Esophagus muscularis mucosa (tissue), 4 donors: ENCODE results near the gene RAB3A.

Source experiments
- EP300 ChIP-seq: sonication (generic); formaldehyde crosslinking; IDR thresholded peaks from one replicate; pipeline ENCODE4 v1.6.1; 2017; ENCODE audit warnings: antibody characterized with exemption
- POLR2A ChIP-seq: fragments of 450-650 bp; IDR thresholded peaks from one replicate; pipeline ENCODE4 v1.6.1; 2017; ENCODE audit warnings: antibody characterized with exemption, moderate library complexity, mild to moderate bottlenecking, low read depth
- TF ChIP-seq, protein P1 (sequence below), 3 experiments: fragments of 200-600 bp in 2 of 3; fragments of 450-650 bp in 1 of 3; sonication (generic) in 2 of 3; IDR thresholded peaks; one replicate each; pipeline ENCODE4 v1.5.1; 2017 to 2019; ENCODE audit warnings: antibody characterized with exemption in 3 of 3, mild to moderate bottlenecking in 2 of 3, moderate library complexity in 1 of 3

DNA sequence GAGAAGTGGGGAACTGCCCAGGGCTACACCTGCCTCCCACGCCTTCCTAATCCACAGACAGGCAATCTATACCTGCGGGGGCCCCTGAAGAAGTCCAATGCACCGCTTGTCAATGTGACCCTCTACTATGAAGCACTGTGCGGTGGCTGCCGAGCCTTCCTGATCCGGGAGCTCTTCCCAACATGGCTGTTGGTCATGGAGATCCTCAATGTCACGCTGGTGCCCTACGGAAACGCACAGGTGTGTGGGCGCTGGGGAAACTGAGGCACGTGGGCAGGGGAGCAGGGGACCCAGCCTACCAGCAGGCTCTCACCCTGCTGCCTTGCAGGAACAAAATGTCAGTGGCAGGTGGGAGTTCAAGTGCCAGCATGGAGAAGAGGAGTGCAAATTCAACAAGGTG lies 28.9 kb downstream of the RAB3A start:
- TF ChIP-seq EP300 (no peak), POLR2A (no peak)
- TF ChIP-seq, protein P1, sequence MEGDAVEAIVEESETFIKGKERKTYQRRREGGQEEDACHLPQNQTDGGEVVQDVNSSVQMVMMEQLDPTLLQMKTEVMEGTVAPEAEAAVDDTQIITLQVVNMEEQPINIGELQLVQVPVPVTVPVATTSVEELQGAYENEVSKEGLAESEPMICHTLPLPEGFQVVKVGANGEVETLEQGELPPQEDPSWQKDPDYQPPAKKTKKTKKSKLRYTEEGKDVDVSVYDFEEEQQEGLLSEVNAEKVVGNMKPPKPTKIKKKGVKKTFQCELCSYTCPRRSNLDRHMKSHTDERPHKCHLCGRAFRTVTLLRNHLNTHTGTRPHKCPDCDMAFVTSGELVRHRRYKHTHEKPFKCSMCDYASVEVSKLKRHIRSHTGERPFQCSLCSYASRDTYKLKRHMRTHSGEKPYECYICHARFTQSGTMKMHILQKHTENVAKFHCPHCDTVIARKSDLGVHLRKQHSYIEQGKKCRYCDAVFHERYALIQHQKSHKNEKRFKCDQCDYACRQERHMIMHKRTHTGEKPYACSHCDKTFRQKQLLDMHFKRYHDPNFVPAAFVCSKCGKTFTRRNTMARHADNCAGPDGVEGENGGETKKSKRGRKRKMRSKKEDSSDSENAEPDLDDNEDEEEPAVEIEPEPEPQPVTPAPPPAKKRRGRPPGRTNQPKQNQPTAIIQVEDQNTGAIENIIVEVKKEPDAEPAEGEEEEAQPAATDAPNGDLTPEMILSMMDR (IDR thresholded peaks at IDR 0.05): no peak
